Measurements from ENCODE around the gene HTT-AS. TPM values are rescaled to one million over a fixed set of nuclear protein-coding genes. Genes with fewer than 3 reads are reported as not detected.

HTT-AS gene
- total and polyA plus RNA-seq, 2 experiments from 2014 or later, result not detected

- no peak for TF ChIP-seq EZH2phosphoT487 (IDR thresholded peaks at IDR 0.05; ENCODE audit: low read depth, severe bottlenecking, unreplicated experiment)
- Histone ChIP-seq H3K9me2 (replicated peaks; ENCODE audit: insufficient read depth) (no peaks in the 10 kb centered on the region), H3K36me3 (replicated peaks; ENCODE audit: insufficient read depth, low read depth) (no peaks in the 10 kb centered on the region), H3K9me3 (ENCODE audit: low read depth) (no peaks in the 10 kb centered on the region), H3K4me2 (no peak overlapping the region), H3K4me1 (ENCODE audit: insufficient read depth) (peaks cover 16% of the 10 kb centered on the region), H3K27me3 (no peaks in the 10 kb centered on the region), H3K4me3 (no peak overlapping the region), H4K20me1 (ENCODE audit: insufficient read depth, poor library complexity, severe bottlenecking) (no peaks in the 10 kb centered on the region), H3K79me2 (peaks cover 8% of the 10 kb centered on the region), H3K27ac (peak overlapping the region; percentile 65), H2AFZ (no peak overlapping the region)
- no peak for DNase-seq (ENCODE audit: low spot score)
- 86% methylated on average over 6 of the region's 6 CpGs for WGBS (ENCODE audit: low lambda C conversion rate, missing lambda C conversion rate)
These were observed 33.4 kb upstream of the HTT-AS start for GRCh38 chr4:3107691-3108121.

- Histone ChIP-seq H3K36me3 (replicated peaks; ENCODE audit: insufficient read depth, low read depth) (no peaks in the 10 kb centered on the region), H3K9me3 (ENCODE audit: low read depth) (no peaks in the 10 kb centered on the region), H2AFZ (no peak overlapping the region), H3K9me2 (replicated peaks; ENCODE audit: insufficient read depth) (no peaks in the 10 kb centered on the region), H3K27me3 (no peaks in the 10 kb centered on the region), H3K79me2 (peaks cover 8% of the 10 kb centered on the region), H3K27ac (peak overlapping the region; percentile 65), H3K4me1 (ENCODE audit: insufficient read depth) (peaks cover 13% of the 10 kb centered on the region), H4K20me1 (ENCODE audit: insufficient read depth, poor library complexity, severe bottlenecking) (no peaks in the 10 kb centered on the region), H3K4me2 (no peak overlapping the region), H3K4me3 (no peak overlapping the region)
- no peak for DNase-seq (ENCODE audit: low spot score)
- WGBS (ENCODE audit: low lambda C conversion rate, missing lambda C conversion rate), result 98% methylated on average over 5 of the region's 5 CpGs
- TF ChIP-seq CTCF (IDR thresholded peaks at IDR 0.05; ENCODE audit: poor library complexity), result no peak
- no peak for TF ChIP-seq EZH2 (IDR thresholded peaks at IDR 0.05; ENCODE audit: borderline replicate concordance)
- TF ChIP-seq EZH2phosphoT487 (IDR thresholded peaks at IDR 0.05; ENCODE audit: low read depth, severe bottlenecking, unreplicated experiment), result no peak
These were observed 32.9 kb upstream of the HTT-AS start for GRCh38 chr4:3107271-3107670.

- DNase-seq (ENCODE audit: low spot score), result peak; percentile 93
- Histone ChIP-seq H3K4me3 (no peak overlapping the region), H3K27ac (peak overlapping the region; percentile 65), H3K9me3 (ENCODE audit: low read depth) (no peaks in the 10 kb centered on the region), H3K27me3 (no peaks in the 10 kb centered on the region), H3K79me2 (peaks cover 8% of the 10 kb centered on the region), H3K4me2 (no peak overlapping the region), H4K20me1 (ENCODE audit: insufficient read depth, poor library complexity, severe bottlenecking) (no peaks in the 10 kb centered on the region), H3K4me1 (ENCODE audit: insufficient read depth) (peaks cover 6% of the 10 kb centered on the region), H3K9me2 (replicated peaks; ENCODE audit: insufficient read depth) (no peaks in the 10 kb centered on the region), H2AFZ (no peak overlapping the region), H3K36me3 (replicated peaks; ENCODE audit: insufficient read depth, low read depth) (no peaks in the 10 kb centered on the region)
- WGBS (ENCODE audit: low lambda C conversion rate, missing lambda C conversion rate), result 10% methylated on average over 7 of the region's 7 CpGs
- TF ChIP-seq CTCF (IDR thresholded peaks at IDR 0.05; ENCODE audit: poor library complexity), result peak; percentile 98
- no peak for TF ChIP-seq EZH2phosphoT487 (IDR thresholded peaks at IDR 0.05; ENCODE audit: low read depth, severe bottlenecking, unreplicated experiment)
- no peak for TF ChIP-seq EZH2 (IDR thresholded peaks at IDR 0.05; ENCODE audit: borderline replicate concordance)
These were observed 32.2 kb upstream of the HTT-AS start for GRCh38 chr4:3106339-3107186.

- no peak overlapping the region for H3K4me3 ChIP-seq
- no peaks in the 10 kb centered on the region for H3K27me3 ChIP-seq
- no peaks in the 10 kb centered on the region for H3K36me3 ChIP-seq (replicated peaks; ENCODE audit: insufficient read depth, low read depth)
- H3K79me2 ChIP-seq, result peaks cover 29% of the 10 kb centered on the region
- H3K9me2 ChIP-seq (replicated peaks; ENCODE audit: insufficient read depth), result no peaks in the 10 kb centered on the region
- no peaks in the 10 kb centered on the region for H3K9me3 ChIP-seq (ENCODE audit: low read depth)
- no peaks in the 10 kb centered on the region for H4K20me1 ChIP-seq (ENCODE audit: insufficient read depth, poor library complexity, severe bottlenecking)
- H3K4me2 ChIP-seq, result no peak overlapping the region
- H3K4me1 ChIP-seq (ENCODE audit: insufficient read depth), result no peaks in the 10 kb centered on the region
- H3K27ac ChIP-seq, result no peak overlapping the region
- TF ChIP-seq CTCF (IDR thresholded peaks at IDR 0.05; ENCODE audit: poor library complexity), result no peak
- TF ChIP-seq EZH2 (IDR thresholded peaks at IDR 0.05; ENCODE audit: borderline replicate concordance), result no peak
- no peak for TF ChIP-seq EZH2phosphoT487 (IDR thresholded peaks at IDR 0.05; ENCODE audit: low read depth, severe bottlenecking, unreplicated experiment)
- no peak overlapping the region for H2AFZ ChIP-seq
- no peak for DNase-seq (ENCODE audit: low spot score)
- WGBS (ENCODE audit: low lambda C conversion rate, missing lambda C conversion rate), result 73% methylated on average over 2 of the region's 2 CpGs
These were observed 24.0 kb upstream of the HTT-AS start for GRCh38 chr4:3098346-3098745.

Measured in hepatocyte (in vitro differentiated cells).